HepG2 (cell line): ENCODE measurements around the gene GDF7. TPM values are rescaled to one million over a fixed set of nuclear protein-coding genes. Genes with fewer than 3 reads are reported as not detected.

Experiments
- KMT2A ChIP-seq: sonication (generic); formaldehyde crosslinking; IDR thresholded peaks from 2 replicates; pipeline ENCODE4 v1.4.0; 2020; ENCODE audit warnings: missing genetic modification reagents
- NAIF1 ChIP-seq: sonication (generic); formaldehyde crosslinking; IDR thresholded peaks from 2 replicates; pipeline ENCODE4 v1.5.0; 2020; ENCODE audit warnings: mild to moderate bottlenecking, missing genetic modification reagents, borderline replicate concordance
- NFATC3 ChIP-seq: sonication (generic); formaldehyde crosslinking; IDR thresholded peaks from 2 replicates; pipeline ENCODE4 v1.5.1; 2020; ENCODE audit warnings: mild to moderate bottlenecking, missing genetic modification reagents
- NFKB2 ChIP-seq: sonication (generic); formaldehyde crosslinking; IDR thresholded peaks from 2 replicates; pipeline ENCODE4 v1.4.0; 2020; ENCODE audit warnings: missing genetic modification reagents, borderline replicate concordance
- TRIM24 ChIP-seq: sonication (generic); formaldehyde crosslinking; IDR thresholded peaks from 2 replicates; pipeline ENCODE4 v1.8.0; 2022; ENCODE audit warnings: mild to moderate bottlenecking, missing genetic modification reagents
- YEATS4 ChIP-seq: sonication (generic); formaldehyde crosslinking; IDR thresholded peaks from 2 replicates; pipeline ENCODE4 v1.4.0; 2020; ENCODE audit warnings: missing genetic modification reagents, borderline replicate concordance
- ZNF225 ChIP-seq: sonication (generic); formaldehyde crosslinking; IDR thresholded peaks from 2 replicates; pipeline ENCODE4 v1.4.0; 2020; ENCODE audit warnings: mild to moderate bottlenecking, missing genetic modification reagents
- ZNF30 ChIP-seq: sonication (generic); formaldehyde crosslinking; IDR thresholded peaks from 2 replicates; pipeline ENCODE4 v1.5.0; 2020; ENCODE audit warnings: mild to moderate bottlenecking, missing genetic modification reagents
- ZNF547 ChIP-seq: sonication (generic); formaldehyde crosslinking; IDR thresholded peaks from 2 replicates; pipeline ENCODE4 v1.5.1; 2020; ENCODE audit warnings: mild to moderate bottlenecking, missing genetic modification reagents
- ZNF747 ChIP-seq: sonication (generic); formaldehyde crosslinking; IDR thresholded peaks from 2 replicates; pipeline ENCODE4 v1.8.1; 2023; ENCODE audit warnings: missing genetic modification reagents, mild to moderate bottlenecking, borderline replicate concordance
- polyA plus RNA-seq, 8 experiments: library from polyadenylated mRNA; depleted of rRNA in 3 of 8; stranded (reverse) in 7 of 8; unstranded in 1 of 8; fragments of >200 nt; fragmentation: Illumina TruSeq in 4 of 8; extraction: Trizol in 4 of 8; gene quantifications; 2 replicates each; pipeline versions ENCODE4 v1.2.1 to v1.2.3, GENCODE V29; 2011 to 2016; ENCODE audit warnings: low read depth in 4 of 8, missing spikeins in 1 of 8, mixed read lengths in 1 of 8; ENCODE audit not compliant: insufficient read depth in 1 of 8
- total RNA-seq, 5 experiments: library from RNA; depleted of rRNA; stranded (reverse); fragments of >200 nt; fragmentation: Illumina TruSeq; extraction: Trizol; gene quantifications; 2 replicates each; pipeline ENCODE4 v1.2.3, GENCODE V29; 2016; ENCODE audit warnings: low read depth in 1 of 5
- TF ChIP-seq, protein P1 (sequence below): sonication (generic); formaldehyde crosslinking; IDR thresholded peaks from 2 replicates; pipeline ENCODE4 v1.4.0; 2020; ENCODE audit warnings: missing genetic modification reagents, borderline replicate concordance
- TF ChIP-seq, protein P2 (sequence below): sonication (generic); formaldehyde crosslinking; IDR thresholded peaks from 2 replicates; pipeline ENCODE4 v1.5.0; 2020; ENCODE audit warnings: mild to moderate bottlenecking, missing genetic modification reagents
- TF ChIP-seq, protein P3 (sequence below): IDR thresholded peaks from 2 replicates; pipeline ENCODE4 v1.6.1; 2016; ENCODE audit warnings: low read depth
- TF ChIP-seq, protein P4 (sequence below): sonication (generic); formaldehyde crosslinking; IDR thresholded peaks from 2 replicates; pipeline ENCODE4 v1.5.0; 2020; ENCODE audit warnings: missing genetic modification reagents
- TF ChIP-seq, protein P5 (sequence below): conservative IDR thresholded peaks from 2 replicates; pipeline ENCODE4 v1.6.1; 2018; ENCODE audit warnings: missing genetic modification reagents
- TF ChIP-seq, protein P6 (sequence below): sonication (generic); formaldehyde crosslinking; IDR thresholded peaks from 2 replicates; pipeline ENCODE4 v1.9.0; 2021; ENCODE audit warnings: missing genetic modification reagents, borderline replicate concordance

GDF7 gene
- total and polyA plus RNA-seq, 2 of the 13 experiments (the other 11 are each of a cell fraction or from before 2014, with no cell fraction given): 1.6 to 15.0 TPM

DNA sequence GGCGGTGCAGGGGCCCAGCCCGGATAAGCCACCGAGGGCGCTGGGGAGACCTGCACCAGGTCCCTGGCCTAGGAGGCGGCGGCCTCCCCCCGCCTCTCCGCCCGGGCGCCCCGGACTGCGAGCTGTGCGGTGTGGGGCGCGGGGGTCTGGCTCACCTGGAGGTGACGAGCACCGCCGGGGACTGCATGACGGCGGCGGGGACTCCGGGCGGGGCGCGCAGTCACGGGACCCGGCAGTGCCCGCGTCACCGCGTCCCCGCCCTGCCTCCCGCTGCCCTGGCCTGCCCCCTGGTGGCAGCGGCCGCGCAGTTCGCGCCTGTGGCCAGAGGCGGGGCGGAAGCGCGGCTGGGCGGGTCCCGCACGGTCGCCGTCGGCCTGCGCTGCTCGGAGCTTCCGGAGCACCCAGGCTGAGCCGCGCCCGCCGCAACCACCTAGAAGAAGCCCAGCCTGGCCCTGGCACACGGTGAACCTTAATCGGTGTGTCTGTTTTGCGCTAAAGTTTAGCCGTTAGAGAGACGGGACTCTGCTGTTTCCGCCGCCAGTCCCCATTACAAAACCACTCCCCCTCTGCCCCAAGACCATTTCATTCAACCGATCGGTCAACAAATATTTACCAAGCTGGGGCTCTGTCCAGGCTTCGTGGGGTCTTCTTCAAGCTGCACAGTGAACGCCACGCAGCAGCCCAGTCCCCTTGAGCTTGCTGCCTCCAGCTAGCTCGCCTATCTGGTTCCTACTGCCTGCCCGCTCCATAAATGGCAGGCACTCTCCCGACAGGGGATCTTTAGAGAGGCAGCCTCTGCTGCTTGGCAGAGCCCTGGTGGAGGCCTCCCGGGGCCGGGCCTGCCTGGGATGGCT, 15.8 kb upstream of the GDF7 start, which contains the start of gene HS1BP3 (continued):
- TF ChIP-seq, protein P1, sequence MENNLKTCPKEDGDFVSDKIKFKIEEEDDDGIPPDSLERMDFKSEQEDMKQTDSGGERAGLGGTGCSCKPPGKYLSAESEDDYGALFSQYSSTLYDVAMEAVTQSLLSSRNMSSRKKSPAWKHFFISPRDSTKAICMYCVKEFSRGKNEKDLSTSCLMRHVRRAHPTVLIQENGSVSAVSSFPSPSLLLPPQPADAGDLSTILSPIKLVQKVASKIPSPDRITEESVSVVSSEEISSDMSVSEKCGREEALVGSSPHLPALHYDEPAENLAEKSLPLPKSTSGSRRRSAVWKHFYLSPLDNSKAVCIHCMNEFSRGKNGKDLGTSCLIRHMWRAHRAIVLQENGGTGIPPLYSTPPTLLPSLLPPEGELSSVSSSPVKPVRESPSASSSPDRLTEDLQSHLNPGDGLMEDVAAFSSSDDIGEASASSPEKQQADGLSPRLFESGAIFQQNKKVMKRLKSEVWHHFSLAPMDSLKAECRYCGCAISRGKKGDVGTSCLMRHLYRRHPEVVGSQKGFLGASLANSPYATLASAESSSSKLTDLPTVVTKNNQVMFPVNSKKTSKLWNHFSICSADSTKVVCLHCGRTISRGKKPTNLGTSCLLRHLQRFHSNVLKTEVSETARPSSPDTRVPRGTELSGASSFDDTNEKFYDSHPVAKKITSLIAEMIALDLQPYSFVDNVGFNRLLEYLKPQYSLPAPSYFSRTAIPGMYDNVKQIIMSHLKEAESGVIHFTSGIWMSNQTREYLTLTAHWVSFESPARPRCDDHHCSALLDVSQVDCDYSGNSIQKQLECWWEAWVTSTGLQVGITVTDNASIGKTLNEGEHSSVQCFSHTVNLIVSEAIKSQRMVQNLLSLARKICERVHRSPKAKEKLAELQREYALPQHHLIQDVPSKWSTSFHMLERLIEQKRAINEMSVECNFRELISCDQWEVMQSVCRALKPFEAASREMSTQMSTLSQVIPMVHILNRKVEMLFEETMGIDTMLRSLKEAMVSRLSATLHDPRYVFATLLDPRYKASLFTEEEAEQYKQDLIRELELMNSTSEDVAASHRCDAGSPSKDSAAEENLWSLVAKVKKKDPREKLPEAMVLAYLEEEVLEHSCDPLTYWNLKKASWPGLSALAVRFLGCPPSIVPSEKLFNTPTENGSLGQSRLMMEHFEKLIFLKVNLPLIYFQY (CRISPR knock-in tag): peak; percentile 34; the same call in 1 of the 2 replicates
- TF ChIP-seq TRIM24 (CRISPR knock-in tag) (no peak), NFATC3 (no peak), ZNF547 (peak; percentile 95), NFKB2 (CRISPR knock-in tag) (peak; percentile 78; the same call in 1 of the 2 replicates), KMT2A (peak; percentile 50), ZNF30 (CRISPR knock-in tag) (no peak), NAIF1 (no peak), ZNF747 (CRISPR knock-in tag) (0 out of 2 replicates have a peak, but pooled peaks have one; percentile 27), ZNF225 (no peak; the same call in 1 of the 2 replicates), YEATS4 (CRISPR knock-in tag) (peak; percentile 97)
- TF ChIP-seq, protein P2, sequence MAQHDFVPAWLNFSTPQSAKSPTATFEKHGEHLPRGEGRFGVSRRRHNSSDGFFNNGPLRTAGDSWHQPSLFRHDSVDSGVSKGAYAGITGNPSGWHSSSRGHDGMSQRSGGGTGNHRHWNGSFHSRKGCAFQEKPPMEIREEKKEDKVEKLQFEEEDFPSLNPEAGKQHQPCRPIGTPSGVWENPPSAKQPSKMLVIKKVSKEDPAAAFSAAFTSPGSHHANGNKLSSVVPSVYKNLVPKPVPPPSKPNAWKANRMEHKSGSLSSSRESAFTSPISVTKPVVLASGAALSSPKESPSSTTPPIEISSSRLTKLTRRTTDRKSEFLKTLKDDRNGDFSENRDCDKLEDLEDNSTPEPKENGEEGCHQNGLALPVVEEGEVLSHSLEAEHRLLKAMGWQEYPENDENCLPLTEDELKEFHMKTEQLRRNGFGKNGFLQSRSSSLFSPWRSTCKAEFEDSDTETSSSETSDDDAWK (CRISPR knock-in tag): no peak
- TF ChIP-seq, protein P3, sequence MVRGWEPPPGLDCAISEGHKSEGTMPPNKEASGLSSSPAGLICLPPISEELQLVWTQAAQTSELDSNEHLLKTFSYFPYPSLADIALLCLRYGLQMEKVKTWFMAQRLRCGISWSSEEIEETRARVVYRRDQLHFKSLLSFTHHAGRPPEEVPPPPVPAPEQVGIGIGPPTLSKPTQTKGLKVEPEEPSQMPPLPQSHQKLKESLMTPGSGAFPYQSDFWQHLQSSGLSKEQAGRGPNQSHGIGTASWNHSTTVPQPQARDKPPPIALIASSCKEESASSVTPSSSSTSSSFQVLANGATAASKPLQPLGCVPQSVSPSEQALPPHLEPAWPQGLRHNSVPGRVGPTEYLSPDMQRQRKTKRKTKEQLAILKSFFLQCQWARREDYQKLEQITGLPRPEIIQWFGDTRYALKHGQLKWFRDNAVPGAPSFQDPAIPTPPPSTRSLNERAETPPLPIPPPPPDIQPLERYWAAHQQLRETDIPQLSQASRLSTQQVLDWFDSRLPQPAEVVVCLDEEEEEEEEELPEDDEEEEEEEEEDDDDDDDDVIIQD (CRISPR knock-in tag): no peak; the same call in 1 of the 2 replicates
- TF ChIP-seq, protein P4, sequence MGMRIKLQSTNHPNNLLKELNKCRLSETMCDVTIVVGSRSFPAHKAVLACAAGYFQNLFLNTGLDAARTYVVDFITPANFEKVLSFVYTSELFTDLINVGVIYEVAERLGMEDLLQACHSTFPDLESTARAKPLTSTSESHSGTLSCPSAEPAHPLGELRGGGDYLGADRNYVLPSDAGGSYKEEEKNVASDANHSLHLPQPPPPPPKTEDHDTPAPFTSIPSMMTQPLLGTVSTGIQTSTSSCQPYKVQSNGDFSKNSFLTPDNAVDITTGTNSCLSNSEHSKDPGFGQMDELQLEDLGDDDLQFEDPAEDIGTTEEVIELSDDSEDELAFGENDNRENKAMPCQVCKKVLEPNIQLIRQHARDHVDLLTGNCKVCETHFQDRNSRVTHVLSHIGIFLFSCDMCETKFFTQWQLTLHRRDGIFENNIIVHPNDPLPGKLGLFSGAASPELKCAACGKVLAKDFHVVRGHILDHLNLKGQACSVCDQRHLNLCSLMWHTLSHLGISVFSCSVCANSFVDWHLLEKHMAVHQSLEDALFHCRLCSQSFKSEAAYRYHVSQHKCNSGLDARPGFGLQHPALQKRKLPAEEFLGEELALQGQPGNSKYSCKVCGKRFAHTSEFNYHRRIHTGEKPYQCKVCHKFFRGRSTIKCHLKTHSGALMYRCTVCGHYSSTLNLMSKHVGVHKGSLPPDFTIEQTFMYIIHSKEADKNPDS (CRISPR knock-in tag): no peak
- TF ChIP-seq, protein P5, sequence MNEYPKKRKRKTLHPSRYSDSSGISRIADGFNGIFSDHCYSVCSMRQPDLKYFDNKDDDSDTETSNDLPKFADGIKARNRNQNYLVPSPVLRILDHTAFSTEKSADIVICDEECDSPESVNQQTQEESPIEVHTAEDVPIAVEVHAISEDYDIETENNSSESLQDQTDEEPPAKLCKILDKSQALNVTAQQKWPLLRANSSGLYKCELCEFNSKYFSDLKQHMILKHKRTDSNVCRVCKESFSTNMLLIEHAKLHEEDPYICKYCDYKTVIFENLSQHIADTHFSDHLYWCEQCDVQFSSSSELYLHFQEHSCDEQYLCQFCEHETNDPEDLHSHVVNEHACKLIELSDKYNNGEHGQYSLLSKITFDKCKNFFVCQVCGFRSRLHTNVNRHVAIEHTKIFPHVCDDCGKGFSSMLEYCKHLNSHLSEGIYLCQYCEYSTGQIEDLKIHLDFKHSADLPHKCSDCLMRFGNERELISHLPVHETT: peak; percentile 86
- TF ChIP-seq, protein P6, sequence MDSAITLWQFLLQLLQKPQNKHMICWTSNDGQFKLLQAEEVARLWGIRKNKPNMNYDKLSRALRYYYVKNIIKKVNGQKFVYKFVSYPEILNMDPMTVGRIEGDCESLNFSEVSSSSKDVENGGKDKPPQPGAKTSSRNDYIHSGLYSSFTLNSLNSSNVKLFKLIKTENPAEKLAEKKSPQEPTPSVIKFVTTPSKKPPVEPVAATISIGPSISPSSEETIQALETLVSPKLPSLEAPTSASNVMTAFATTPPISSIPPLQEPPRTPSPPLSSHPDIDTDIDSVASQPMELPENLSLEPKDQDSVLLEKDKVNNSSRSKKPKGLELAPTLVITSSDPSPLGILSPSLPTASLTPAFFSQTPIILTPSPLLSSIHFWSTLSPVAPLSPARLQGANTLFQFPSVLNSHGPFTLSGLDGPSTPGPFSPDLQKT (CRISPR knock-in tag): peak; percentile 92; the same call in 1 of the 2 replicates
